ENCODE data around the gene RGS7.

RGS7 gene

GRCh38 chr1:241074507-241074906 is 282.5 kb downstream of the RGS7 start:
- peaks cover 6% of the 10 kb centered on the region for H3K4me1 ChIP-seq (ENCODE audit: control insufficient read depth, low read depth, low read length)
- H3K27me3 ChIP-seq (ENCODE audit: control insufficient read depth, insufficient read depth, low read length) = no peaks in the 10 kb centered on the region
- no peaks in the 10 kb centered on the region for H3K9me3 ChIP-seq (ENCODE audit: control insufficient read depth, low read depth, low read length)
- H3K36me3 ChIP-seq (ENCODE audit: control insufficient read depth, low read depth, low read length) = no peaks in the 10 kb centered on the region
- H3K9ac ChIP-seq (ENCODE audit: low read length) = no peak overlapping the region
- H3K27ac ChIP-seq (ENCODE audit: low read length) = no peak overlapping the region
- H3K4me3 ChIP-seq (ENCODE audit: low read length) = no peak overlapping the region

GRCh38 chr1:241068359-241068758 is 288.6 kb downstream of the RGS7 start:
- H3K4me3 ChIP-seq (ENCODE audit: low read length) = no peak overlapping the region
- no peaks in the 10 kb centered on the region for H3K36me3 ChIP-seq (ENCODE audit: control insufficient read depth, low read depth, low read length)
- H3K27me3 ChIP-seq (ENCODE audit: control insufficient read depth, insufficient read depth, low read length) = no peaks in the 10 kb centered on the region
- H3K9me3 ChIP-seq (ENCODE audit: control insufficient read depth, low read depth, low read length) = no peaks in the 10 kb centered on the region
- no peak overlapping the region for H3K9ac ChIP-seq (ENCODE audit: low read length)
- H3K27ac ChIP-seq (ENCODE audit: low read length) = no peak overlapping the region
- H3K4me1 ChIP-seq (ENCODE audit: control insufficient read depth, low read depth, low read length) = peaks cover 11% of the 10 kb centered on the region

- Histone ChIP-seq H3K4me1 (ENCODE audit: control insufficient read depth, low read depth, low read length) (peaks cover 17% of the 10 kb centered on the region), H3K9me3 (ENCODE audit: control insufficient read depth, low read depth, low read length) (no peaks in the 10 kb centered on the region), H3K9ac (ENCODE audit: low read length) (no peak overlapping the region), H3K27me3 (ENCODE audit: control insufficient read depth, insufficient read depth, low read length) (no peaks in the 10 kb centered on the region), H3K4me3 (ENCODE audit: low read length) (no peak overlapping the region), H3K27ac (ENCODE audit: low read length) (no peak overlapping the region), H3K36me3 (ENCODE audit: control insufficient read depth, low read depth, low read length) (no peaks in the 10 kb centered on the region)
Measured at GRCh38 chr1:241063276-241063675, 293.7 kb downstream of the RGS7 start.

GRCh38 chr1:241061062-241061461 is 295.9 kb downstream of the RGS7 start:
- Histone ChIP-seq H3K36me3 (ENCODE audit: control insufficient read depth, low read depth, low read length) (no peaks in the 10 kb centered on the region), H3K27ac (ENCODE audit: low read length) (no peak overlapping the region), H3K4me3 (ENCODE audit: low read length) (no peak overlapping the region), H3K27me3 (ENCODE audit: control insufficient read depth, insufficient read depth, low read length) (no peaks in the 10 kb centered on the region), H3K9me3 (ENCODE audit: control insufficient read depth, low read depth, low read length) (no peaks in the 10 kb centered on the region), H3K4me1 (ENCODE audit: control insufficient read depth, low read depth, low read length) (peaks cover 10% of the 10 kb centered on the region), H3K9ac (ENCODE audit: low read length) (no peak overlapping the region)

GRCh38 chr1:241048622-241049021 is 308.4 kb downstream of the RGS7 start:
- H3K27ac ChIP-seq (ENCODE audit: low read length) = peak overlapping the region; percentile 44
- no peak overlapping the region for H3K4me3 ChIP-seq (ENCODE audit: low read length)
- H3K9me3 ChIP-seq (ENCODE audit: control insufficient read depth, low read depth, low read length) = no peaks in the 10 kb centered on the region
- H3K36me3 ChIP-seq (ENCODE audit: control insufficient read depth, low read depth, low read length) = no peaks in the 10 kb centered on the region
- H3K27me3 ChIP-seq (ENCODE audit: control insufficient read depth, insufficient read depth, low read length) = no peaks in the 10 kb centered on the region
- H3K9ac ChIP-seq (ENCODE audit: low read length) = no peak overlapping the region
- peaks cover 32% of the 10 kb centered on the region for H3K4me1 ChIP-seq (ENCODE audit: control insufficient read depth, low read depth, low read length)

- Histone ChIP-seq H3K9ac (ENCODE audit: low read length) (no peak overlapping the region), H3K4me1 (ENCODE audit: control insufficient read depth, low read depth, low read length) (peaks cover 36% of the 10 kb centered on the region), H3K4me3 (ENCODE audit: low read length) (no peak overlapping the region), H3K27me3 (ENCODE audit: control insufficient read depth, insufficient read depth, low read length) (no peaks in the 10 kb centered on the region), H3K36me3 (ENCODE audit: control insufficient read depth, low read depth, low read length) (no peaks in the 10 kb centered on the region), H3K9me3 (ENCODE audit: control insufficient read depth, low read depth, low read length) (no peaks in the 10 kb centered on the region), H3K27ac (ENCODE audit: low read length) (no peak overlapping the region)
Measured at GRCh38 chr1:241045659-241046058, 311.3 kb downstream of the RGS7 start.

GRCh38 chr1:241034203-241034936 is 322.6 kb downstream of the RGS7 start:
- Histone ChIP-seq H3K9me3 (ENCODE audit: control insufficient read depth, low read depth, low read length) (no peaks in the 10 kb centered on the region), H3K4me3 (ENCODE audit: low read length) (peak overlapping the region; percentile 36), H3K27ac (ENCODE audit: low read length) (peak overlapping the region; percentile 6), H3K4me1 (ENCODE audit: control insufficient read depth, low read depth, low read length) (peaks cover 16% of the 10 kb centered on the region), H3K36me3 (ENCODE audit: control insufficient read depth, low read depth, low read length) (no peaks in the 10 kb centered on the region), H3K27me3 (ENCODE audit: control insufficient read depth, insufficient read depth, low read length) (no peaks in the 10 kb centered on the region), H3K9ac (ENCODE audit: low read length) (peak overlapping the region; percentile 19)

GRCh38 chr1:241024834-241025233 is 332.2 kb downstream of the RGS7 start:
- Histone ChIP-seq H3K4me3 (ENCODE audit: low read length) (no peak overlapping the region), H3K9ac (ENCODE audit: low read length) (no peak overlapping the region), H3K27ac (ENCODE audit: low read length) (no peak overlapping the region), H3K9me3 (ENCODE audit: control insufficient read depth, low read depth, low read length) (no peaks in the 10 kb centered on the region), H3K27me3 (ENCODE audit: control insufficient read depth, insufficient read depth, low read length) (no peaks in the 10 kb centered on the region), H3K4me1 (ENCODE audit: control insufficient read depth, low read depth, low read length) (no peaks in the 10 kb centered on the region), H3K36me3 (ENCODE audit: control insufficient read depth, low read depth, low read length) (no peaks in the 10 kb centered on the region)

GRCh38 chr1:241022366-241022765 is 334.6 kb downstream of the RGS7 start:
- H3K27me3 ChIP-seq (ENCODE audit: control insufficient read depth, insufficient read depth, low read length) = no peaks in the 10 kb centered on the region
- H3K9ac ChIP-seq (ENCODE audit: low read length) = no peak overlapping the region
- H3K36me3 ChIP-seq (ENCODE audit: control insufficient read depth, low read depth, low read length) = no peaks in the 10 kb centered on the region
- H3K4me3 ChIP-seq (ENCODE audit: low read length) = no peak overlapping the region
- H3K4me1 ChIP-seq (ENCODE audit: control insufficient read depth, low read depth, low read length) = no peaks in the 10 kb centered on the region
- H3K9me3 ChIP-seq (ENCODE audit: control insufficient read depth, low read depth, low read length) = no peaks in the 10 kb centered on the region
- no peak overlapping the region for H3K27ac ChIP-seq (ENCODE audit: low read length)

GRCh38 chr1:241020851-241021697 is 335.9 kb downstream of the RGS7 start:
- Histone ChIP-seq H3K4me3 (ENCODE audit: low read length) (no peak overlapping the region), H3K36me3 (ENCODE audit: control insufficient read depth, low read depth, low read length) (no peaks in the 10 kb centered on the region), H3K9me3 (ENCODE audit: control insufficient read depth, low read depth, low read length) (no peaks in the 10 kb centered on the region), H3K9ac (ENCODE audit: low read length) (no peak overlapping the region), H3K4me1 (ENCODE audit: control insufficient read depth, low read depth, low read length) (no peaks in the 10 kb centered on the region), H3K27me3 (ENCODE audit: control insufficient read depth, insufficient read depth, low read length) (no peaks in the 10 kb centered on the region), H3K27ac (ENCODE audit: low read length) (no peak overlapping the region)

GRCh38 chr1:241012708-241013340 is 344.2 kb downstream of the RGS7 start:
- Histone ChIP-seq H3K36me3 (ENCODE audit: control insufficient read depth, low read depth, low read length) (no peaks in the 10 kb centered on the region), H3K27ac (ENCODE audit: low read length) (peak overlapping the region; percentile 61), H3K4me1 (ENCODE audit: control insufficient read depth, low read depth, low read length) (peaks cover 38% of the 10 kb centered on the region), H3K4me3 (ENCODE audit: low read length) (peak overlapping the region; percentile 4), H3K9ac (ENCODE audit: low read length) (peak overlapping the region; percentile 2), H3K9me3 (ENCODE audit: control insufficient read depth, low read depth, low read length) (no peaks in the 10 kb centered on the region), H3K27me3 (ENCODE audit: control insufficient read depth, insufficient read depth, low read length) (no peaks in the 10 kb centered on the region)

Measured in iPS-18a (cell line).